CD14-positive monocyte (primary cell): ENCODE results near the gene WWC1. TPM values are rescaled to one million over a fixed set of nuclear protein-coding genes. Genes with fewer than 3 reads are reported as not detected.

Source experiments
- DNase-seq, 3 donors: peaks; one replicate each; pipeline ENCODE4 v3.0.0-alpha.2; 2011 to 2022
- H2AFZ ChIP-seq: 2 replicates; pipeline ENCODE4 v1.6.0; 2012; ENCODE audit warnings: mild to moderate bottlenecking, low read depth, low read length, inconsistent platforms; ENCODE audit not compliant: insufficient read depth, poor library complexity, severe bottlenecking
- H3K27ac ChIP-seq, 2 donors: 1 replicate in 1 of 2; 2 replicates in 1 of 2; pipeline ENCODE4 v1.5.1; 2012 to 2013; ENCODE audit warnings: low read length in 2 of 2, control low read depth in 1 of 2, inconsistent platforms in 1 of 2, low read depth in 1 of 2, mild to moderate bottlenecking in 1 of 2
- H3K27me3 ChIP-seq, 2 donors: one replicate each; pipeline versions ENCODE4 v1.6.0 to v1.6.1; 2011 to 2013; ENCODE audit warnings: low read length in 2 of 2; ENCODE audit not compliant: control insufficient read depth in 2 of 2, insufficient read depth in 2 of 2
- H3K36me3 ChIP-seq, 2 donors: replicated peaks in 1 of 2; 1 replicate in 1 of 2; 2 replicates in 1 of 2; pipeline versions ENCODE4 v1.5.1 to v1.6.1; 2012 to 2013; ENCODE audit warnings: low read length in 2 of 2, control low read depth in 1 of 2, inconsistent platforms in 1 of 2, mild to moderate bottlenecking in 1 of 2; ENCODE audit not compliant: insufficient read depth in 2 of 2, control insufficient read depth in 1 of 2
- H3K4me1 ChIP-seq, 2 donors: 1 replicate in 1 of 2; 2 replicates in 1 of 2; pipeline versions ENCODE4 v1.5.1 to v1.6.1; 2012 to 2013; ENCODE audit warnings: low read length in 2 of 2, control low read depth in 1 of 2, inconsistent platforms in 1 of 2, mild to moderate bottlenecking in 1 of 2, moderate library complexity in 1 of 2; ENCODE audit not compliant: insufficient read depth in 2 of 2, control insufficient read depth in 1 of 2
- H3K4me2 ChIP-seq: replicated peaks from 2 replicates; pipeline ENCODE3; 2012; ENCODE audit warnings: low read length, moderate library complexity, mild to moderate bottlenecking; ENCODE audit not compliant: poor library complexity, severe bottlenecking; ENCODE audit errors: extremely low read depth
- H3K4me3 ChIP-seq, 3 experiments: fragments of 200-600 bp in 1 of 3; sonication (generic) in 1 of 3; replicated peaks in 1 of 3; 1 replicate in 2 of 3; 2 replicates in 1 of 3; pipeline ENCODE4 v1.5.1; 2011 to 2013; ENCODE audit warnings: low read length in 3 of 3, mild to moderate bottlenecking in 3 of 3, control low read depth in 2 of 3, low read depth in 2 of 3, inconsistent platforms in 1 of 3, moderate library complexity in 1 of 3
- H3K79me2 ChIP-seq: 2 replicates; pipeline ENCODE4 v1.6.0; 2012; ENCODE audit warnings: mild to moderate bottlenecking, control low read depth, inconsistent platforms, low read length, moderate library complexity; ENCODE audit not compliant: insufficient read depth
- H3K9ac ChIP-seq: 2 replicates; pipeline ENCODE4 v1.6.0; 2017; ENCODE audit warnings: low read length, mild to moderate bottlenecking; ENCODE audit not compliant: insufficient read depth, poor library complexity, severe bottlenecking
- H3K9me3 ChIP-seq, 2 donors: replicated peaks in 1 of 2; 1 replicate in 1 of 2; 2 replicates in 1 of 2; pipeline versions ENCODE4 v1.5.1 to v1.6.1; 2012 to 2013; ENCODE audit warnings: low read length in 2 of 2, control low read depth in 1 of 2; ENCODE audit not compliant: control insufficient read depth in 1 of 2, insufficient read depth in 1 of 2
- H4K20me1 ChIP-seq: 2 replicates; pipeline ENCODE4 v1.6.0; 2012; ENCODE audit warnings: mild to moderate bottlenecking, low read length, control low read depth, moderate library complexity; ENCODE audit not compliant: insufficient read depth
- H3K27ac Mint-ChIP-seq, 7 donors: one replicate each; pipeline ENCODE4 v1.8.0; 2020; ENCODE audit warnings: mild to moderate bottlenecking in 7 of 7, mixed read lengths in 7 of 7, moderate library complexity in 6 of 7, inconsistent platforms in 2 of 7
- H3K27me3 Mint-ChIP-seq, 3 donors: one replicate each; pipeline ENCODE4 v1.8.0; 2021 to 2022; ENCODE audit warnings: low read depth in 3 of 3, mild to moderate bottlenecking in 3 of 3, mixed read lengths in 3 of 3, moderate library complexity in 3 of 3, inconsistent platforms in 1 of 3
- H3K36me3 Mint-ChIP-seq, 2 donors: one replicate each; pipeline ENCODE4 v1.8.0; 2020; ENCODE audit warnings: mixed read lengths in 2 of 2, inconsistent platforms in 1 of 2, mild to moderate bottlenecking in 1 of 2
- H3K4me1 Mint-ChIP-seq: one replicate; pipeline ENCODE4 v1.8.0; 2020; ENCODE audit warnings: mild to moderate bottlenecking, mixed read lengths
- H3K4me3 Mint-ChIP-seq, 2 donors: one replicate each; pipeline ENCODE4 v1.8.0; 2020; ENCODE audit warnings: mild to moderate bottlenecking in 2 of 2, mixed read lengths in 2 of 2, moderate library complexity in 1 of 2
- H3K9me3 Mint-ChIP-seq, 7 donors: one replicate each; pipeline ENCODE4 v1.8.0; 2020 to 2022; ENCODE audit warnings: mixed read lengths in 7 of 7, mild to moderate bottlenecking in 6 of 7, moderate library complexity in 6 of 7, inconsistent platforms in 2 of 7
- CTCF ChIP-seq: fragments of 200-600 bp; IDR thresholded peaks from one replicate; pipeline ENCODE4 v1.8.0; 2022; ENCODE audit warnings: antibody characterized with exemption, mild to moderate bottlenecking
- WGBS: methylation state at CpG from one replicate; pipeline ENCODE4 v1.1.5; 2013; ENCODE audit warnings: missing lambda C conversion rate; ENCODE audit not compliant: insufficient coverage; 5-methylcytosine and 5-hydroxymethylcytosine counted together
- intact Hi-C, 2 donors: fragments of 100-400 bp; cut with micrococcal nuclease; formaldehyde crosslinking; loops; one replicate each; pipeline versions ENCODE4 v1.15.0 to v1.15.1; 2023
- polyA plus RNA-seq, 3 donors: library from polyadenylated mRNA; depleted of rRNA in 1 of 3; unstranded in 2 of 3; stranded (reverse) in 1 of 3; fragments of 300-500 nt in 2 of 3; fragments of >200 nt in 1 of 3; fragmentation: Illumina TruSeq in 2 of 3; gene quantifications; 1 replicate in 2 of 3; 2 replicates in 1 of 3; pipeline ENCODE4 v1.2.3, GENCODE V29; 2012 to 2021

WWC1 gene
- polyA plus RNA-seq, 3 donors: not detected

- Mint-ChIP-seq H3K4me3 (no peak overlapping the region), H3K36me3 (peaks cover 83 to 89% of the 10 kb centered on the region in 2 donors), H3K9me3 (no peaks in the 10 kb centered on the region), H3K4me1 (no peaks in the 10 kb centered on the region), H3K27me3 (no peaks in the 10 kb centered on the region), H3K27ac (no peak overlapping the region)
- no peak overlapping the region for H3K27ac ChIP-seq
- no peaks in the 10 kb centered on the region for H3K27me3 ChIP-seq
- H4K20me1 ChIP-seq: peaks cover 20% of the 10 kb centered on the region
- H3K36me3 ChIP-seq: peaks cover 87 to 98% of the 10 kb centered on the region in 2 donors
- no peaks in the 10 kb centered on the region for H3K4me1 ChIP-seq
- DNase-seq: no peak
- 100% methylated on average over 4 of the region's 5 CpGs for WGBS
- H3K9ac ChIP-seq: no peak overlapping the region
- intact Hi-C loops: no loop called here
- no peaks in the 10 kb centered on the region for H3K9me3 ChIP-seq
- H3K4me2 ChIP-seq: no peak overlapping the region
- H3K4me3 ChIP-seq: no peak overlapping the region
- TF ChIP-seq CTCF: no peak
- no peak overlapping the region for H2AFZ ChIP-seq
- H3K79me2 ChIP-seq: no peaks in the 10 kb centered on the region
Measured at GRCh38 chr5:168494057-168494555, 202.7 kb downstream of the WWC1 start.

- TF ChIP-seq CTCF: no peak
- Mint-ChIP-seq H3K36me3 (peaks cover 65 to 87% of the 10 kb centered on the region in 2 donors), H3K27ac (no peak overlapping the region), H3K27me3 (no peaks in the 10 kb centered on the region), H3K9me3 (no peaks in the 10 kb centered on the region), H3K4me3 (no peak overlapping the region), H3K4me1 (no peaks in the 10 kb centered on the region)
- Histone ChIP-seq H3K4me3 (no peak overlapping the region), H3K4me1 (no peaks in the 10 kb centered on the region), H2AFZ (no peak overlapping the region), H4K20me1 (no peaks in the 10 kb centered on the region), H3K79me2 (no peaks in the 10 kb centered on the region), H3K27ac (no peak overlapping the region), H3K4me2 (no peak overlapping the region), H3K36me3 (peaks cover 77 to 91% of the 10 kb centered on the region in 2 donors), H3K9me3 (no peaks in the 10 kb centered on the region), H3K9ac (no peak overlapping the region), H3K27me3 (no peaks in the 10 kb centered on the region)
- DNase-seq: no peak
- no CpG with 5 or more reads among the region's 7 CpGs for WGBS
- intact Hi-C loops: no loop called here
Measured at GRCh38 chr5:168502563-168503237, 211.3 kb downstream of the WWC1 start.
